Neural crest cell (in vitro differentiated cells): ENCODE measurements around the gene ALX3. TPM values are rescaled to one million over a fixed set of nuclear protein-coding genes. Genes with fewer than 3 reads are reported as not detected.

ENCODE experiments used
- DNase-seq: peaks from one replicate; pipeline ENCODE4 v3.0.0; 2021; ENCODE audit warnings: low read depth, mixed read lengths, low spot score
- H3K27ac Mint-ChIP-seq: one replicate; pipeline ENCODE4 v1.8.0; 2021; ENCODE audit warnings: mild to moderate bottlenecking, mixed read lengths; ENCODE audit not compliant: unreplicated experiment
- H3K27me3 Mint-ChIP-seq: 2 replicates; pipeline ENCODE4 v1.8.0; 2021; ENCODE audit warnings: low read depth, mild to moderate bottlenecking, mixed read lengths
- H3K36me3 Mint-ChIP-seq: 2 replicates; pipeline ENCODE4 v1.8.0; 2021; ENCODE audit warnings: low read depth, mild to moderate bottlenecking, mixed read lengths
- H3K4me1 Mint-ChIP-seq: 2 replicates; pipeline ENCODE4 v1.8.0; 2021; ENCODE audit warnings: mixed read lengths
- H3K4me3 Mint-ChIP-seq: one replicate; pipeline ENCODE4 v1.8.0; 2021; ENCODE audit warnings: mild to moderate bottlenecking, mixed read lengths
- H3K9me3 Mint-ChIP-seq: 2 replicates; pipeline ENCODE4 v1.8.0; 2021; ENCODE audit warnings: mixed read lengths
- CTCF ChIP-seq: fragments of 200-600 bp; sonication (generic); conservative IDR thresholded peaks from 2 replicates; pipeline ENCODE4 v1.5.0; 2021; ENCODE audit warnings: antibody characterized with exemption, mild to moderate bottlenecking
- long read RNA-seq: library from polyadenylated mRNA; unstranded; transcript quantifications from one replicate; pipeline ENCODE4 v2.0.0, GENCODE V29; 2020
- total RNA-seq: library from RNA; stranded (reverse); gene quantifications from 2 replicates; pipeline ENCODE4 v1.2.1, GENCODE V29; 2021

The ALX3 gene
- total RNA-seq = 0.21 TPM in 1 of 2 replicates, not detected in the other
- long read RNA-seq, partial matches to known transcripts = 0 of 1 reads
- long read RNA-seq, other reads (novel, unspliced or antisense) = 1 of 1 reads

GRCh38 chr1:110070671-110071242 is at the start of gene ALX3:
TSS of gene ALX3 (minus strand) at chr1:110070672. CDS start at chr1:110070612, 60 bp downstream.
- Mint-ChIP-seq H3K4me3 (peak within 1 kb of the TSS; percentile 39), H3K27ac (no peak within 1 kb of the TSS), H3K27me3 (peaks cover 93% of the 10 kb centered on the region), H3K9me3 (no peaks in the 10 kb centered on the region), H3K4me1 (peaks cover 5% of the 10 kb centered on the region), H3K36me3 (no peaks in the 10 kb centered on the region)
- no peak for DNase-seq
- TF ChIP-seq CTCF = no peak

- Mint-ChIP-seq H3K4me3 (no peak overlapping the region), H3K4me1 (peaks cover 8% of the 10 kb centered on the region), H3K27ac (no peak overlapping the region), H3K36me3 (peaks cover 3% of the 10 kb centered on the region), H3K9me3 (peaks cover 13% of the 10 kb centered on the region), H3K27me3 (peaks cover 13% of the 10 kb centered on the region)
- no peak for DNase-seq
- TF ChIP-seq CTCF = no peak
These were observed 49.4 kb upstream of the ALX3 start for GRCh38 chr1:110119843-110120242.

- Mint-ChIP-seq H3K27ac (no peak overlapping the region), H3K27me3 (peaks cover 14% of the 10 kb centered on the region), H3K4me3 (no peak overlapping the region), H3K4me1 (peaks cover 15% of the 10 kb centered on the region), H3K9me3 (peaks cover 9% of the 10 kb centered on the region), H3K36me3 (peaks cover 3% of the 10 kb centered on the region)
- TF ChIP-seq CTCF = no peak
- DNase-seq = no peak
These were observed 48.3 kb upstream of the ALX3 start for GRCh38 chr1:110118636-110119396.

- H3K4me3 Mint-ChIP-seq = no peak overlapping the region
- H3K4me1 Mint-ChIP-seq = peaks cover 15% of the 10 kb centered on the region
- DNase-seq = no peak
- TF ChIP-seq CTCF = no peak
- no peak overlapping the region for H3K27ac Mint-ChIP-seq
- peaks cover 14% of the 10 kb centered on the region for H3K27me3 Mint-ChIP-seq
- H3K9me3 Mint-ChIP-seq = no peaks in the 10 kb centered on the region
- H3K36me3 Mint-ChIP-seq = no peaks in the 10 kb centered on the region
These were observed 44.3 kb upstream of the ALX3 start for GRCh38 chr1:110114784-110115183.

- Mint-ChIP-seq H3K4me1 (peaks cover 15% of the 10 kb centered on the region), H3K27ac (no peak overlapping the region), H3K4me3 (no peak overlapping the region), H3K9me3 (no peaks in the 10 kb centered on the region), H3K27me3 (peaks cover 17% of the 10 kb centered on the region), H3K36me3 (no peaks in the 10 kb centered on the region)
- no peak for TF ChIP-seq CTCF
- DNase-seq = no peak
These were observed 43.7 kb upstream of the ALX3 start for GRCh38 chr1:110114173-110114572.
